ENCODE measurements around the gene SPDYE2. TPM values are rescaled to one million over a fixed set of nuclear protein-coding genes. Genes with fewer than 3 reads are reported as not detected.
"Not testable (repeated sequence)": the region's sequence is repeated elsewhere in the genome, so short reads cannot be mapped to it uniquely, and the experiment has no call there.

The SPDYE2 gene
- polyA plus RNA-seq, 1 donor = 14.8 TPM

DNA sequence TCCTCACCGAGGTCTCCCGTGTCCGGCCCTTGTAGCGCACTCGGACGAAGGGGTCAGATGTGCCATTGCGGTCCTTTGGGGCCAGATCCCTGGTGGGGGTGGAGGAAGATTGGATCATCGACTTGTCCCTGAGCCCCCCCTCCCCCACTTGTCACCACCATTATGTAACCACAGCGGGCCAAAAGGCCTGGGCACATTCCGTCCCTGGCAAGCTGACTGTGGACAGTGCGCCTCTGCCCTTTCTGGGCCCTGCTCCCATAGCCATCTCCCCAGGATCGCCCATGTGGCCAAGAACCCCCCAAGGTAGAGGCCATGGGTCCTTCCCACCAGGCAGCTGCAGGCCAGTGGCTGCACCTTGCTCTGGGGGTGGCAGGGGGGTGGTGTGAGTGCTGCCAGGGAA lies 51.3 kb downstream of the SPDYE2 start:
- DNase-seq = not testable (repeated sequence)

DNA sequence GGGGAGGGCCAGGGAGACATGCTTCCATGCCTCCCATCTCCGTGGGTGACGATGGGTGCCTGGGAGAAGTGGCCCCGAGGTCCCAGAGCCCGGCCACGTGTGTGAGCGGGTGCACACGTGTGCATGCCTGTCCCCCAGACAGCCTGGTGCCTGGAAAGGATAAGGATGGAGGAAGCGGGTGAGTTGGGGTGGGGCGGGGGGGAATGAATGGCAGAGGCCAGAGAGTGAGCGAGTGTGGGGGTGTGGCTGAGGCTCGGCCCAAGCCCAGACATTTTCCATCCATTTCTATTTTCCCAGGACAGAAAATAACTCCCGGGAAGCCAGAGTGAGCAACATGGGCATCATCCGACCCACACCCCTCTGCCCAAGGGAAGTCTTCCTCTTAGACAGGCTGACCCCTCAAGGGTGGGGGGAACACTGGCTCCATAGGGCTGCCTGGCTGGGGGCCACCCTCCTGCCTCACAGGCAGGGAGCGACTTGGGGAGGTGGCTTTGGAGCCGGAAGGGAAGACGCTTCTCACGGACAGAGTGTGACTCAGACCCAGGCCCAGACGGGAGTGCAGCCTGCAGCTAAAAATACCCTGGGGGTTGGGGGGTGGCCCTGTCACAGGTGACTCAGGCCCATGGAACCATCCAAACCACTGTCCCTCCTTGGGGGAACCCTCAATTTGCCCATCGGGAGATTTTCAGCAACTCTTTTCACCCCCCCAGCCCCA lies 53.6 kb downstream of the SPDYE2 start:
- DNase-seq = not testable (repeated sequence)

- not testable (repeated sequence) for DNase-seq
Measured at GRCh38 chr7:102606848-102607247, 55.8 kb downstream of the SPDYE2 start.

DNA sequence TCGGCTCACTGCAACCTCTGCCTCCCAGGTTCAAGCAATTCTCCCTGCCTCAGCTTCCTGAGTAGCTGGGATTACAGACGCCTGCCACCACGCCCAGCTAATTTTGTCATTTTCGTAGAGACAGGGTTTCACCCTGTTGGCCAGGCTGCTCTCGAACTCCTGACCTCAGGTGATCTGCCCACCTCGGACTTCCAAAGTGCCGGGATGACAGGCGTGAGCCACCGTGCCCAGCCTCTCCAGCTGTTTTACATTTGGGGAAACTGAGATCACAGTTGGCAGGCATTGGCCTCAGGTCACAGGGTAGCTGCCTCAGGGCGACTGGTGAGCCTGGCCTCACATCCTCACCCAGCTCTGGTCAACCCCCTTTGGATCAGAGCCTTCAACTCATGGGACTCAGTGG lies 58.7 kb downstream of the SPDYE2 start:
- not testable (repeated sequence) for DNase-seq

DNA sequence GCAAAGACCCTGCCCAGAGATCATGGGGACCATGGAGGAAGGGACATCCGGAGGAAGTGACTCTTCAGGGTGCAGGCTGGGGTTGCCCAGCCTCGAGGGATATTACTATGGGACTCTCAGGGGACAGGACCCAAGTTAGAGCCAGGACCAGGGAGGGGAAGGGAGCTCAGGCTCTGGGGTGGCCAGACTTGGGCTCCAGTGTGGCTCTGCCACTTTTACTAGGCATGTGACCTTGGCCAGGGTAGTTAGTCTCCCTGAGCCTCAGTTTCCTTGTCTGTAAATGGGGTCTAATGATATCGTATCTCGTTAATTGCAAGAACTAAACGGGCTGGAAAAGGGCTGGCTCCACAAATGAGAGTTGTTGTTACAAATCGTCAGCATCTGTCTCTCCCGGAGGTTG lies 59.4 kb downstream of the SPDYE2 start:
- not testable (repeated sequence) for DNase-seq

DNA sequence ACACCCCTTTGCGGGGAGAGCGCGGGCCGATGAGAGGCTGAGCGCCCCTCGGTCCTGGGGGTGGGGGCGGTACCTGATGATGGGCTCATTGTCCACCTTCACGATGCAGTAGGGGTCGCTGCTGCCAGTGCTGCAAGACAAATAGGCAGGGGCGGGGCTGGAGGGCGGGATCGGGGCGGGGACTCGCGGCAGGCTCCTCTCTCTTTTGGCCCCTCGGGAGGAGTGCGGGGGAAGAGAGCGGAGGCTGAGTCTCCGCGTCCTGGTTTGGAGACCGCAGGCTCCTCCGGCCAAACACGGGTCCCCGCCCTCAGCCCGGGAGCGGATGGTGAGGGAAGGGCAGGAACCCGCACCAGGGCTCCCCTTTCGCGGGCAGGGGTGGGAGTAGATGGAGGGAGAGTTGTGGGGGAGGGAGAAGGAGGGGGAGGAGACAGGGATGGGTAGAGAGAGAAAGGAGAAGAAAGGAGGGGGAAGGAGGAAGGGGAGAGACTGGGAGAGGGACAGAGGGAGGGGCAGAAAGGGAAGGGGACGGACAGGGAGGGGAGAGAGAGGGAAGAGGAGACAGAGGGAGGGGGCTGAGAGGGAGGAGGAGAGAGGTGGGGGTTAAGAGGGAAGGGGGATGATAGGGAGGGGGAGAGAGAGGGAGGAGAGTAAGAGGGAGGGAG lies 60.1 kb downstream of the SPDYE2 start:
- DNase-seq = not testable (repeated sequence)

DNA sequence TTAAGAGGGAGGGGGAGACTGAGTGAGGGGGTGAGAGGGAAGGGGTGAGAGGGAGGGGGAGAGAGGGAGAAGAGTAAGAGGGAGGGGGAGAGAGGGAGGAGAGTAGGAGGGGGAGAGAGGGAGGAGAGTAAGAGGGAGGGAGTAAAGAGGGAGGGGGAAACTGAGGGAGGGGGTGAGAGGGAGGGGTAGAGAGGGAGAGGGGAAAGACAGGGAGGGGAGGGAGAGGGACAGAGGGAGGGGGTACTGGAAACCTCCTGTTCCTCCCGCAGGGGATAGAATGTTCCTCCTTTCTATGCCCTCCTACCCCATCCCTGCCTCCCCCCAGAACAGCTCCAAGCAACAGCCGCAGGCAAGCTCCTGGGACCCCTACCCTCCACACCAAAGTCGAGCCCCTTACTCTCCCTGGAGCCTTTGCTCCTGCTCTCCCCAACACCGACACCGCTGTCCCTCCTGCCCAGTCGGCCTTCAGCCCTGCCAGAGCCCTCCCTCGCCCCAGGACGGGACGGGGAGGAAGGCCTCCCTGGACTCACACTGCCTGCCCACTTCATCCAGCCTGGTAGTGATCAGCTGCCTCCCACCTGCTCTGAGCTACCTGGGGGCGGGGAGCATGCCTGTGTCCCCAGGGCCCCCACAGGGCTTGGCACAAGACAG lies 60.8 kb downstream of the SPDYE2 start:
- not testable (repeated sequence) for DNase-seq

Other genes starting within 250 kb of the SPDYE2 start
- gene SPDYE6, start 194.8 kb upstream of the SPDYE2 start, polyA plus RNA-seq (ENCODE audit: insufficient read length) = 6.3 TPM
- 42.4 TPM for gene PRKRIP1, start 154.9 kb upstream of the SPDYE2 start, polyA plus RNA-seq (ENCODE audit: insufficient read length)
- 17.0 TPM for gene ORAI2, start 117.7 kb upstream of the SPDYE2 start, polyA plus RNA-seq (ENCODE audit: insufficient read length)
- 9.1 TPM for gene ALKBH4, start 86.4 kb upstream of the SPDYE2 start, polyA plus RNA-seq (ENCODE audit: insufficient read length)
- gene LRWD1, start 86.2 kb upstream of the SPDYE2 start, polyA plus RNA-seq (ENCODE audit: insufficient read length) = 17.8 TPM
- gene POLR2J, start 72.3 kb upstream of the SPDYE2 start, polyA plus RNA-seq (ENCODE audit: insufficient read length) = 18.7 TPM
- 8.6 TPM for gene RASA4B, start 33.4 kb upstream of the SPDYE2 start, polyA plus RNA-seq (ENCODE audit: insufficient read length)
- gene UPK3BL2, start 7.5 kb upstream of the SPDYE2 start, polyA plus RNA-seq (ENCODE audit: insufficient read length) = 18.5 TPM
- gene POLR2J3, start 21.4 kb downstream of the SPDYE2 start, polyA plus RNA-seq (ENCODE audit: insufficient read length) = 91.1 TPM
- gene RASA4, start 65.5 kb downstream of the SPDYE2 start, polyA plus RNA-seq (ENCODE audit: insufficient read length) = 38.8 TPM
- gene UPK3BL1, start 91.6 kb downstream of the SPDYE2 start, polyA plus RNA-seq (ENCODE audit: insufficient read length) = 23.5 TPM
- gene SPDYE2B, start 99.1 kb downstream of the SPDYE2 start, polyA plus RNA-seq (ENCODE audit: insufficient read length) = 3.8 TPM
- gene POLR2J2, start 120.4 kb downstream of the SPDYE2 start, polyA plus RNA-seq (ENCODE audit: insufficient read length) = 4.4 TPM
- gene FAM185A, start 197.8 kb downstream of the SPDYE2 start, polyA plus RNA-seq (ENCODE audit: insufficient read length) = 14.0 TPM